ENCODE results near the gene CHD2. TPM values are rescaled to one million over a fixed set of nuclear protein-coding genes. Genes with fewer than 3 reads are reported as not detected.
A peak's percentile ranks its signal among the peaks of the same experiment; 100 is the strongest.

The CHD2 gene
- total RNA-seq, 1 donor from 2014 or later: 93.4 TPM

GRCh38 chr15:92883163-92883875 is 16.8 kb upstream of the CHD2 start:
- DNase-seq (ENCODE audit: low read depth, low spot score): no peak
- Mint-ChIP-seq H3K27ac (ENCODE audit: unreplicated experiment) (peak overlapping the region; percentile 99), H3K27me3 (ENCODE audit: low read depth) (peaks cover 6% of the 10 kb centered on the region), H3K36me3 (ENCODE audit: low read depth) (peaks cover 33% of the 10 kb centered on the region), H3K4me1 (peaks cover 67% of the 10 kb centered on the region), H3K4me3 (peak overlapping the region; percentile 97), H3K9me3 (peaks cover 3% of the 10 kb centered on the region)
- TF ChIP-seq CTCF (conservative IDR thresholded peaks at IDR 0.05): no peak

- peaks cover 64% of the 10 kb centered on the region for H3K4me1 Mint-ChIP-seq
- H3K27me3 Mint-ChIP-seq (ENCODE audit: low read depth): peaks cover 6% of the 10 kb centered on the region
- no peak for TF ChIP-seq CTCF (conservative IDR thresholded peaks at IDR 0.05)
- peaks cover 3% of the 10 kb centered on the region for H3K9me3 Mint-ChIP-seq
- no peak for DNase-seq (ENCODE audit: low read depth, low spot score)
- peak overlapping the region; percentile 99 for H3K27ac Mint-ChIP-seq (ENCODE audit: unreplicated experiment)
- H3K36me3 Mint-ChIP-seq (ENCODE audit: low read depth): peaks cover 33% of the 10 kb centered on the region
- H3K4me3 Mint-ChIP-seq: peak overlapping the region; percentile 97
Observed at GRCh38 chr15:92883876-92884435, 16.2 kb upstream of the CHD2 start.

- Mint-ChIP-seq H3K9me3 (peaks cover 3% of the 10 kb centered on the region), H3K4me3 (peak overlapping the region; percentile 97), H3K27me3 (ENCODE audit: low read depth) (peaks cover 6% of the 10 kb centered on the region), H3K36me3 (ENCODE audit: low read depth) (peaks cover 35% of the 10 kb centered on the region), H3K27ac (ENCODE audit: unreplicated experiment) (peak overlapping the region; percentile 99), H3K4me1 (peaks cover 66% of the 10 kb centered on the region)
- no peak for DNase-seq (ENCODE audit: low read depth, low spot score)
- no peak for TF ChIP-seq CTCF (conservative IDR thresholded peaks at IDR 0.05)
Observed at GRCh38 chr15:92884436-92885223, 15.5 kb upstream of the CHD2 start.

- Mint-ChIP-seq H3K9me3 (peaks cover 3% of the 10 kb centered on the region), H3K27ac (ENCODE audit: unreplicated experiment) (peak overlapping the region; percentile 99), H3K36me3 (ENCODE audit: low read depth) (peaks cover 39% of the 10 kb centered on the region), H3K4me1 (peaks cover 65% of the 10 kb centered on the region), H3K4me3 (peak overlapping the region; percentile 97), H3K27me3 (ENCODE audit: low read depth) (peaks cover 6% of the 10 kb centered on the region)
- no peak for TF ChIP-seq CTCF (conservative IDR thresholded peaks at IDR 0.05)
- no peak for DNase-seq (ENCODE audit: low read depth, low spot score)
Observed at GRCh38 chr15:92885224-92886041, 14.7 kb upstream of the CHD2 start.

- DNase-seq (ENCODE audit: low read depth, low spot score): no peak
- H3K36me3 Mint-ChIP-seq (ENCODE audit: low read depth): peaks cover 45% of the 10 kb centered on the region
- H3K27me3 Mint-ChIP-seq (ENCODE audit: low read depth): peaks cover 6% of the 10 kb centered on the region
- H3K4me3 Mint-ChIP-seq: peak overlapping the region; percentile 97
- H3K27ac Mint-ChIP-seq (ENCODE audit: unreplicated experiment): no peak overlapping the region
- TF ChIP-seq CTCF (conservative IDR thresholded peaks at IDR 0.05): no peak
- H3K9me3 Mint-ChIP-seq: peaks cover 3% of the 10 kb centered on the region
- peaks cover 60% of the 10 kb centered on the region for H3K4me1 Mint-ChIP-seq
Observed at GRCh38 chr15:92886042-92886537, 14.0 kb upstream of the CHD2 start.

All from neural crest cell (in vitro differentiated cells).